K562 (cell line): ENCODE data around the gene RNASEH2A. TPM values are rescaled to one million over a fixed set of nuclear protein-coding genes. Genes with fewer than 3 reads are reported as not detected.

Source experiments
- CHD4 ChIP-seq: fragments of 200-600 bp; sonication (generic); IDR thresholded peaks from 3 replicates; pipeline ENCODE4 v1.6.1; 2012; ENCODE audit warnings: low read depth, mild to moderate bottlenecking, mixed read lengths, low read length, inconsistent platforms; ENCODE audit not compliant: insufficient read depth, insufficient replicate concordance, poor library complexity, severe bottlenecking
- ESRRA ChIP-seq: fragments of 450-650 bp; IDR thresholded peaks from 2 replicates; pipeline ENCODE4 v1.6.1; 2014; ENCODE audit warnings: low read depth, mild to moderate bottlenecking, moderate library complexity, borderline replicate concordance
- EWSR1 ChIP-seq: fragments of 450-650 bp; IDR thresholded peaks from 2 replicates; pipeline ENCODE4 v1.6.1; 2018; ENCODE audit warnings: borderline replicate concordance, mild to moderate bottlenecking, low read depth, moderate library complexity; ENCODE audit not compliant: partially characterized antibody
- GABPA ChIP-seq: fragments of 200-800 bp; sonication (Bioruptor generic); conservative IDR thresholded peaks from 2 replicates; pipeline ENCODE4 v1.6.1; 2016; ENCODE audit warnings: low read depth, missing genetic modification characterization, missing compliant biosample characterization
- HDAC6 ChIP-seq: IDR thresholded peaks from 2 replicates; pipeline ENCODE4 v1.6.1; 2012; ENCODE audit warnings: low read depth, mild to moderate bottlenecking, control low read depth, inconsistent platforms, low read length, moderate library complexity
- HDGF ChIP-seq: fragments of 450-650 bp; IDR thresholded peaks from 2 replicates; pipeline ENCODE4 v1.6.1; 2016
- HEY1 ChIP-seq: fragments of 250-450 bp; sonication (Bioruptor Pico); IDR thresholded peaks from 2 replicates; pipeline ENCODE4 v1.5.0; 2020; ENCODE audit warnings: mild to moderate bottlenecking, moderate library complexity, borderline replicate concordance
- MECOM ChIP-seq: fragments of 250-450 bp; sonication (Bioruptor Pico); IDR thresholded peaks from 2 replicates; pipeline ENCODE4 v1.8.0; 2022; ENCODE audit warnings: inconsistent platforms
- NRF1 ChIP-seq, 2 experiments: fragments of 450-650 bp; IDR thresholded peaks in 1 of 2; conservative IDR thresholded peaks in 1 of 2; 2 replicates each; pipeline ENCODE4 v1.6.1; 2014; ENCODE audit warnings: mild to moderate bottlenecking in 2 of 2
- PHF21A ChIP-seq: fragments of 450-650 bp; IDR thresholded peaks from 2 replicates; pipeline ENCODE4 v1.6.1; 2017; ENCODE audit warnings: low read depth, borderline replicate concordance
- POLR2A ChIP-seq: fragments of 450-650 bp; conservative IDR thresholded peaks from 2 replicates; pipeline ENCODE4 v1.6.1; 2016
- PRMT5 ChIP-seq: sonication (generic); formaldehyde crosslinking; IDR thresholded peaks from 2 replicates; pipeline ENCODE4 v1.5.0; 2020; ENCODE audit warnings: missing genetic modification reagents
- RNF2 ChIP-seq: sonication (generic); IDR thresholded peaks from 2 replicates; pipeline ENCODE4 v1.6.1; 2016
- TCF3 ChIP-seq: sonication (generic); formaldehyde crosslinking; IDR thresholded peaks from 2 replicates; pipeline ENCODE4 v1.4.0; 2020; ENCODE audit warnings: mild to moderate bottlenecking, missing genetic modification reagents
- THAP12 ChIP-seq: fragments of 250-450 bp; sonication (Bioruptor Pico); IDR thresholded peaks from 2 replicates; pipeline ENCODE4 v1.9.0; 2021; ENCODE audit warnings: mild to moderate bottlenecking, inconsistent platforms
- THAP7 ChIP-seq: fragments of 250-450 bp; sonication (Bioruptor Pico); IDR thresholded peaks from 2 replicates; pipeline ENCODE4 v1.5.0; 2021
- polyA plus RNA-seq, 8 experiments: library from polyadenylated mRNA; depleted of rRNA in 4 of 8; stranded (reverse) in 5 of 8; unstranded in 3 of 8; fragments of >200 nt; fragmentation: Nextera tagmentation in 2 of 8; fragmentation: Illumina TruSeq in 1 of 8; extraction: Ambion mirVana in 2 of 8; extraction: Trizol in 1 of 8; gene quantifications; 2 replicates each; pipeline versions ENCODE4 v1.2.1 to v1.2.3, GENCODE V29; 2011 to 2014; ENCODE audit warnings: inconsistent platforms in 1 of 8, missing spikeins in 1 of 8
- total RNA-seq, 7 experiments: library from RNA; depleted of rRNA in 6 of 7; stranded (reverse); fragments of >200 nt in 6 of 7; fragmentation: Illumina TruSeq in 2 of 7; extraction: Trizol in 2 of 7; gene quantifications; 2 replicates each; pipeline versions ENCODE4 v1.2.1 to v1.2.3, GENCODE V29; 2011 to 2021; ENCODE audit warnings: low replicate concordance in 1 of 7
- TF ChIP-seq, protein P1 (sequence below): sonication (generic); formaldehyde crosslinking; IDR thresholded peaks from 2 replicates; pipeline ENCODE4 v1.8.0; 2023; ENCODE audit warnings: missing genetic modification reagents, mild to moderate bottlenecking, borderline replicate concordance
- TF ChIP-seq, protein P2 (sequence below): fragments of 200-800 bp; sonication (Bioruptor generic); IDR thresholded peaks from 2 replicates; pipeline ENCODE4 v1.6.1; 2017; ENCODE audit warnings: missing genetic modification characterization, missing compliant biosample characterization

Gene RNASEH2A
- total and polyA plus RNA-seq, 9 of the 15 experiments (the other 6 are each of a cell fraction or from before 2014, with no cell fraction given) = 22.3 to 78.0 (median 61.7) TPM

GRCh38 chr19:12777217-12778016 lies 29.0 kb upstream of the RNASEH2A start (continued):
- TF ChIP-seq GABPA (tag) (no peak), POLR2A (no peak), ESRRA (peak; percentile 80; the same call in 1 of the 2 replicates), CHD4 (no peak), HDAC6 (no peak), THAP7 (no peak), EWSR1 (no peak), HEY1 (CRISPR knock-in tag) (no peak), THAP12 (CRISPR knock-in tag) (no peak), HDGF (no peak), PRMT5 (no peak), RNF2 (no peak), PHF21A (peak; percentile 49; the same call in 1 of the 2 replicates), MECOM (CRISPR knock-in tag) (no peak), NRF1 (conservative IDR thresholded peaks at IDR 0.05 in 1 of 2, IDR thresholded peaks at IDR 0.05 in 1 of 2) (no peak), TCF3 (CRISPR knock-in tag) (no peak)
- TF ChIP-seq, protein P1, sequence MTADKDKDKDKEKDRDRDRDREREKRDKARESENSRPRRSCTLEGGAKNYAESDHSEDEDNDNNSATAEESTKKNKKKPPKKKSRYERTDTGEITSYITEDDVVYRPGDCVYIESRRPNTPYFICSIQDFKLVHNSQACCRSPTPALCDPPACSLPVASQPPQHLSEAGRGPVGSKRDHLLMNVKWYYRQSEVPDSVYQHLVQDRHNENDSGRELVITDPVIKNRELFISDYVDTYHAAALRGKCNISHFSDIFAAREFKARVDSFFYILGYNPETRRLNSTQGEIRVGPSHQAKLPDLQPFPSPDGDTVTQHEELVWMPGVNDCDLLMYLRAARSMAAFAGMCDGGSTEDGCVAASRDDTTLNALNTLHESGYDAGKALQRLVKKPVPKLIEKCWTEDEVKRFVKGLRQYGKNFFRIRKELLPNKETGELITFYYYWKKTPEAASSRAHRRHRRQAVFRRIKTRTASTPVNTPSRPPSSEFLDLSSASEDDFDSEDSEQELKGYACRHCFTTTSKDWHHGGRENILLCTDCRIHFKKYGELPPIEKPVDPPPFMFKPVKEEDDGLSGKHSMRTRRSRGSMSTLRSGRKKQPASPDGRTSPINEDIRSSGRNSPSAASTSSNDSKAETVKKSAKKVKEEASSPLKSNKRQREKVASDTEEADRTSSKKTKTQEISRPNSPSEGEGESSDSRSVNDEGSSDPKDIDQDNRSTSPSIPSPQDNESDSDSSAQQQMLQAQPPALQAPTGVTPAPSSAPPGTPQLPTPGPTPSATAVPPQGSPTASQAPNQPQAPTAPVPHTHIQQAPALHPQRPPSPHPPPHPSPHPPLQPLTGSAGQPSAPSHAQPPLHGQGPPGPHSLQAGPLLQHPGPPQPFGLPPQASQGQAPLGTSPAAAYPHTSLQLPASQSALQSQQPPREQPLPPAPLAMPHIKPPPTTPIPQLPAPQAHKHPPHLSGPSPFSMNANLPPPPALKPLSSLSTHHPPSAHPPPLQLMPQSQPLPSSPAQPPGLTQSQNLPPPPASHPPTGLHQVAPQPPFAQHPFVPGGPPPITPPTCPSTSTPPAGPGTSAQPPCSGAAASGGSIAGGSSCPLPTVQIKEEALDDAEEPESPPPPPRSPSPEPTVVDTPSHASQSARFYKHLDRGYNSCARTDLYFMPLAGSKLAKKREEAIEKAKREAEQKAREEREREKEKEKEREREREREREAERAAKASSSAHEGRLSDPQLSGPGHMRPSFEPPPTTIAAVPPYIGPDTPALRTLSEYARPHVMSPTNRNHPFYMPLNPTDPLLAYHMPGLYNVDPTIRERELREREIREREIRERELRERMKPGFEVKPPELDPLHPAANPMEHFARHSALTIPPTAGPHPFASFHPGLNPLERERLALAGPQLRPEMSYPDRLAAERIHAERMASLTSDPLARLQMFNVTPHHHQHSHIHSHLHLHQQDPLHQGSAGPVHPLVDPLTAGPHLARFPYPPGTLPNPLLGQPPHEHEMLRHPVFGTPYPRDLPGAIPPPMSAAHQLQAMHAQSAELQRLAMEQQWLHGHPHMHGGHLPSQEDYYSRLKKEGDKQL = no peak
- TF ChIP-seq, protein P2, sequence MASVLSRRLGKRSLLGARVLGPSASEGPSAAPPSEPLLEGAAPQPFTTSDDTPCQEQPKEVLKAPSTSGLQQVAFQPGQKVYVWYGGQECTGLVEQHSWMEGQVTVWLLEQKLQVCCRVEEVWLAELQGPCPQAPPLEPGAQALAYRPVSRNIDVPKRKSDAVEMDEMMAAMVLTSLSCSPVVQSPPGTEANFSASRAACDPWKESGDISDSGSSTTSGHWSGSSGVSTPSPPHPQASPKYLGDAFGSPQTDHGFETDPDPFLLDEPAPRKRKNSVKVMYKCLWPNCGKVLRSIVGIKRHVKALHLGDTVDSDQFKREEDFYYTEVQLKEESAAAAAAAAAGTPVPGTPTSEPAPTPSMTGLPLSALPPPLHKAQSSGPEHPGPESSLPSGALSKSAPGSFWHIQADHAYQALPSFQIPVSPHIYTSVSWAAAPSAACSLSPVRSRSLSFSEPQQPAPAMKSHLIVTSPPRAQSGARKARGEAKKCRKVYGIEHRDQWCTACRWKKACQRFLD (CRISPR knock-in tag) = no peak
